SK-N-SH treated with all-trans-retinoic acid at 6 μM for 48 hours (cell line): Measurements from ENCODE around the gene CIITA.

Experiments used
- ATAC-seq: fragments of 200-7000 bp; cut with Tn5 transposase; 3 replicates; pipeline ENCODE4 v1.9.1; 2020; ENCODE audit warnings: mild to moderate bottlenecking, moderate library complexity
- ARNTL ChIP-seq: fragments of 450-650 bp; formaldehyde crosslinking; IDR thresholded peaks from 2 replicates; pipeline ENCODE4 v1.5.0; 2020; ENCODE audit warnings: low read depth, mild to moderate bottlenecking, moderate library complexity, borderline replicate concordance
- BACH2 ChIP-seq: fragments of 250-450 bp; sonication (Bioruptor Pico); IDR thresholded peaks from 2 replicates; pipeline ENCODE4 v1.9.0; 2021; ENCODE audit warnings: mild to moderate bottlenecking, borderline replicate concordance
- CSDC2 ChIP-seq: fragments of 250-450 bp; sonication (Bioruptor Pico); IDR thresholded peaks from 2 replicates; pipeline ENCODE4 v1.5.0; 2020; ENCODE audit warnings: mild to moderate bottlenecking, moderate library complexity
- ESRRG ChIP-seq: fragments of 250-450 bp; sonication (Bioruptor Pico); IDR thresholded peaks from 2 replicates; pipeline ENCODE4 v1.6.1; 2021; ENCODE audit warnings: mild to moderate bottlenecking
- GLIS3 ChIP-seq: fragments of 250-450 bp; sonication (Bioruptor Pico); IDR thresholded peaks from 2 replicates; pipeline ENCODE4 v1.5.0; 2020; ENCODE audit warnings: mild to moderate bottlenecking, moderate library complexity
- ISL1 ChIP-seq: fragments of 250-450 bp; sonication (Bioruptor Pico); IDR thresholded peaks from 2 replicates; pipeline ENCODE4 v2.1.2; 2022; ENCODE audit warnings: mild to moderate bottlenecking, moderate library complexity
- OSR1 ChIP-seq: fragments of 250-450 bp; sonication (Bioruptor Pico); IDR thresholded peaks from 2 replicates; pipeline ENCODE4 v1.8.0; 2022; ENCODE audit warnings: moderate library complexity, mild to moderate bottlenecking, inconsistent platforms
- PPARA ChIP-seq: fragments of 250-450 bp; sonication (Bioruptor Pico); IDR thresholded peaks from 2 replicates; pipeline ENCODE4 v1.5.0; 2020; ENCODE audit warnings: mild to moderate bottlenecking, borderline replicate concordance
- RARB ChIP-seq: fragments of 250-450 bp; sonication (Bioruptor Pico); IDR thresholded peaks from 2 replicates; pipeline ENCODE4 v1.8.0; 2021; ENCODE audit warnings: mild to moderate bottlenecking, moderate library complexity
- SNAI2 ChIP-seq: fragments of 250-450 bp; sonication (Bioruptor Pico); IDR thresholded peaks from 2 replicates; pipeline ENCODE4 v1.5.0; 2020; ENCODE audit warnings: mild to moderate bottlenecking, moderate library complexity
- TCF4 ChIP-seq: fragments of 250-450 bp; sonication (Bioruptor Pico); IDR thresholded peaks from 2 replicates; pipeline ENCODE4 v1.8.0; 2021; ENCODE audit warnings: mild to moderate bottlenecking, moderate library complexity, borderline replicate concordance
- TOX ChIP-seq: fragments of 250-450 bp; sonication (Bioruptor Pico); IDR thresholded peaks from 2 replicates; pipeline ENCODE4 v1.8.0; 2021; ENCODE audit warnings: mild to moderate bottlenecking, moderate library complexity, borderline replicate concordance
- ZC3H10 ChIP-seq: fragments of 250-450 bp; sonication (Bioruptor Pico); IDR thresholded peaks from 2 replicates; pipeline ENCODE4 v1.5.1; 2021; ENCODE audit warnings: mild to moderate bottlenecking, moderate library complexity
- ZFP3 ChIP-seq: fragments of 250-450 bp; sonication (Bioruptor Pico); IDR thresholded peaks from 2 replicates; pipeline ENCODE4 v1.5.0; 2020; ENCODE audit warnings: mild to moderate bottlenecking, moderate library complexity
- ZFP30 ChIP-seq: fragments of 450-650 bp; formaldehyde crosslinking; IDR thresholded peaks from 2 replicates; pipeline ENCODE4 v1.5.0; 2022; ENCODE audit warnings: mild to moderate bottlenecking, moderate library complexity
- ZNF565 ChIP-seq: fragments of 450-650 bp; formaldehyde crosslinking; conservative IDR thresholded peaks from 2 replicates; pipeline ENCODE4 v1.5.0; 2020; ENCODE audit warnings: low read depth, mild to moderate bottlenecking, moderate library complexity
- ZNF70 ChIP-seq: fragments of 450-650 bp; formaldehyde crosslinking; IDR thresholded peaks from 2 replicates; pipeline ENCODE4 v1.5.0; 2020; ENCODE audit warnings: mild to moderate bottlenecking, moderate library complexity
- ZNF8 ChIP-seq: fragments of 450-650 bp; formaldehyde crosslinking; IDR thresholded peaks from 2 replicates; pipeline ENCODE4 v1.5.0; 2020; ENCODE audit warnings: mild to moderate bottlenecking, moderate library complexity
- TF ChIP-seq, protein P1 (sequence below): fragments of 250-450 bp; sonication (Bioruptor Pico); IDR thresholded peaks from 2 replicates; pipeline ENCODE4 v1.8.0; 2020; ENCODE audit warnings: mild to moderate bottlenecking, moderate library complexity, borderline replicate concordance
- TF ChIP-seq, protein P2 (sequence below): fragments of 250-450 bp; sonication (Bioruptor Pico); IDR thresholded peaks from 2 replicates; pipeline ENCODE4 v1.5.1; 2020; ENCODE audit warnings: low read depth, mild to moderate bottlenecking, moderate library complexity
- TF ChIP-seq, protein P3 (sequence below): fragments of 250-450 bp; sonication (Bioruptor Pico); IDR thresholded peaks from 2 replicates; pipeline ENCODE4 v1.5.0; 2020; ENCODE audit warnings: mild to moderate bottlenecking, moderate library complexity
- TF ChIP-seq, protein P4 (sequence below): fragments of 250-450 bp; sonication (Bioruptor Pico); IDR thresholded peaks from 2 replicates; pipeline ENCODE4 v1.8.0; 2021; ENCODE audit warnings: low read depth, mild to moderate bottlenecking, moderate library complexity, borderline replicate concordance

Gene CIITA

DNA sequence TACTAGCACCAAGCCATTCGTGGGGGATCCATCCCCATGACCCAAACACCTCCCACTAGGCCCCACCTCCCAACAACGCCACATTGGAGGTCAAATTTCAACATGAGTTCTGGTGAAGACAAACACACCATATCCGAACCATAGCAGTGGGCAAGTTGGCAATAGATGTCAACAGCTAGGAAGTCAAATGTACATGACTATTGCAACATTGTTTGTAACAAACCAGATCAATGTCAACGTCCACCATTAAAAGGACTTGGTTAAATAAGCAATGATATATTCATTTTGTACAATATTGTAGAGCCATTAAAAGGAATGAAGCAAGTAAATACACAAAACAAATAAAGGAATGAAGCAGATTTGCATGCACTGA, 26.5 kb upstream of the CIITA start:
- TF ChIP-seq ARNTL (CRISPR knock-in tag) (no peak), ZFP30 (CRISPR knock-in tag) (no peak), ZC3H10 (no peak), ESRRG (CRISPR knock-in tag) (no peak), ZNF8 (CRISPR knock-in tag) (no peak), ZNF70 (CRISPR knock-in tag) (no peak), OSR1 (CRISPR knock-in tag) (no peak), CSDC2 (CRISPR knock-in tag) (no peak), BACH2 (no peak), SNAI2 (no peak), ZFP3 (CRISPR knock-in tag) (no peak), TCF4 (CRISPR knock-in tag) (no peak), PPARA (no peak), GLIS3 (CRISPR knock-in tag) (no peak)
- TF ChIP-seq, protein P1, sequence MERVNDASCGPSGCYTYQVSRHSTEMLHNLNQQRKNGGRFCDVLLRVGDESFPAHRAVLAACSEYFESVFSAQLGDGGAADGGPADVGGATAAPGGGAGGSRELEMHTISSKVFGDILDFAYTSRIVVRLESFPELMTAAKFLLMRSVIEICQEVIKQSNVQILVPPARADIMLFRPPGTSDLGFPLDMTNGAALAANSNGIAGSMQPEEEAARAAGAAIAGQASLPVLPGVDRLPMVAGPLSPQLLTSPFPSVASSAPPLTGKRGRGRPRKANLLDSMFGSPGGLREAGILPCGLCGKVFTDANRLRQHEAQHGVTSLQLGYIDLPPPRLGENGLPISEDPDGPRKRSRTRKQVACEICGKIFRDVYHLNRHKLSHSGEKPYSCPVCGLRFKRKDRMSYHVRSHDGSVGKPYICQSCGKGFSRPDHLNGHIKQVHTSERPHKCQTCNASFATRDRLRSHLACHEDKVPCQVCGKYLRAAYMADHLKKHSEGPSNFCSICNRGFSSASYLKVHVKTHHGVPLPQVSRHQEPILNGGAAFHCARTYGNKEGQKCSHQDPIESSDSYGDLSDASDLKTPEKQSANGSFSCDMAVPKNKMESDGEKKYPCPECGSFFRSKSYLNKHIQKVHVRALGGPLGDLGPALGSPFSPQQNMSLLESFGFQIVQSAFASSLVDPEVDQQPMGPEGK (CRISPR knock-in tag), result no peak
- TF ChIP-seq, protein P2, sequence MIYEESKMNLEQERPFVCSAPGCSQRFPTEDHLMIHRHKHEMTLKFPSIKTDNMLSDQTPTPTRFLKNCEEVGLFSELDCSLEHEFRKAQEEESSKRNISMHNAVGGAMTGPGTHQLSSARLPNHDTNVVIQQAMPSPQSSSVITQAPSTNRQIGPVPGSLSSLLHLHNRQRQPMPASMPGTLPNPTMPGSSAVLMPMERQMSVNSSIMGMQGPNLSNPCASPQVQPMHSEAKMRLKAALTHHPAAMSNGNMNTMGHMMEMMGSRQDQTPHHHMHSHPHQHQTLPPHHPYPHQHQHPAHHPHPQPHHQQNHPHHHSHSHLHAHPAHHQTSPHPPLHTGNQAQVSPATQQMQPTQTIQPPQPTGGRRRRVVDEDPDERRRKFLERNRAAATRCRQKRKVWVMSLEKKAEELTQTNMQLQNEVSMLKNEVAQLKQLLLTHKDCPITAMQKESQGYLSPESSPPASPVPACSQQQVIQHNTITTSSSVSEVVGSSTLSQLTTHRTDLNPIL (CRISPR knock-in tag), result no peak
- ATAC-seq, result no peak

DNA sequence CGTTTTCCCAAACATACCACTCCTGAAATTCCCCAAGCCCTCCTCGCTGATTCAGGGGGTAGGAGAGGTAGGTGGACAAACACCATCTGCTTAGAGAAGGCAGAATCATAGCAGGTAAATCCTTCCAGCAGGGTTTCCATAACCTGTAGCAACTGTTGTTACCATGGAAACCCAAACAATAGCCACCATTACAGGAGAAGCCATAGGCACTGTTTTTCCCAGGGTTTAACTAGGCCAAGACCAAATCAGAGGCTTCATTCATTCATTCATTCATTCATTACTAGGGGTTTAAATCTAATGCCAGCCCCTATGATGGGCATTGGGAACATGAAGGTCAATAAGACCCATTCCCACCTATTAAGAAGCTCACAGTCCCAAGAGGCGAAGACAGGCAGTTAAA, 25.5 kb upstream of the CIITA start:
- no peak for TF ChIP-seq ARNTL (CRISPR knock-in tag)
- TF ChIP-seq OSR1 (CRISPR knock-in tag), result no peak
- no peak for TF ChIP-seq TOX (CRISPR knock-in tag)
- no peak for ATAC-seq

DNA sequence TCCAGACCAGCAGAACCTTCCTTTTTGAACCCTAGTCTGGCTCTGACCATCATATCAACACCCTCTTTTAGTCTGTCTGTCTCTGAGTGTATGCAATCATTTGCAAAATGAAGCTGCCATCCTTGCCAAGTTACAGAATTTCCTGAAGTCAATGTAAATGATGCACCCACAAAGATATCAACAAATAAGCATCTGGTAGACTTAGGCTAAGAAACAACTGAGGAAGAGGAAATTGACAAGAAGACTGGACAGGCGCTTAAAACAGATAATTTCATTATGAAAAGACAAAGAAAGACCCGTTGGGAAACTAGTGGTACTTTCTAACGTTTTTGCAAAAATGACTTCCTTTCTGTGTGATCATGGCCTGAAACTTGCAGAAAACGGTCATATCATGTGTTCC, 24.7 kb upstream of the CIITA start:
- ATAC-seq, result no peak
- TF ChIP-seq PPARA (no peak), ZFP3 (CRISPR knock-in tag) (no peak), RARB (no peak), ZNF8 (CRISPR knock-in tag) (no peak), ZNF565 (CRISPR knock-in tag) (no peak), GLIS3 (CRISPR knock-in tag) (no peak), ESRRG (CRISPR knock-in tag) (no peak), ZFP30 (CRISPR knock-in tag) (no peak), TOX (CRISPR knock-in tag) (no peak)
- TF ChIP-seq, protein P2 (CRISPR knock-in tag), result no peak

DNA sequence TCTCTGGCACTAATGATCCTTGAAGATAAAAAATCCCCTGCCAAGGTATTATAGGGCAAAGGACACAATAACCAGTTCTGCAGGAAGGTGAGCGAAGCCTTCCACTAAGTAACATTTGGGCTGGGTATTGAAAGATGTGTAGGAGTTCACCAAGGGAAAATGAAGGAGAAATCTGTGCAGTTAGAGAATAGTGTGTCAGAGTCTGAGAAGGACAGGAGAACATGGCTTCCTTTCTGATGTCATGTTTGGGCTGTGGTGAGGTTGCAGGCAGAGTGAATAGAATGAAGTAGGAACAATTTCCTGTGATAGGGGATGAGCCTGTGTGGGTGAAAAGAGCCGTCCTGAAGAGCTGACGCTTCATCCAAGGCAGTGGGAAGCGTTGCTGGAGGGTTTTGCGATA, 24.1 kb upstream of the CIITA start:
- ATAC-seq, result no peak
- TF ChIP-seq, protein P3, sequence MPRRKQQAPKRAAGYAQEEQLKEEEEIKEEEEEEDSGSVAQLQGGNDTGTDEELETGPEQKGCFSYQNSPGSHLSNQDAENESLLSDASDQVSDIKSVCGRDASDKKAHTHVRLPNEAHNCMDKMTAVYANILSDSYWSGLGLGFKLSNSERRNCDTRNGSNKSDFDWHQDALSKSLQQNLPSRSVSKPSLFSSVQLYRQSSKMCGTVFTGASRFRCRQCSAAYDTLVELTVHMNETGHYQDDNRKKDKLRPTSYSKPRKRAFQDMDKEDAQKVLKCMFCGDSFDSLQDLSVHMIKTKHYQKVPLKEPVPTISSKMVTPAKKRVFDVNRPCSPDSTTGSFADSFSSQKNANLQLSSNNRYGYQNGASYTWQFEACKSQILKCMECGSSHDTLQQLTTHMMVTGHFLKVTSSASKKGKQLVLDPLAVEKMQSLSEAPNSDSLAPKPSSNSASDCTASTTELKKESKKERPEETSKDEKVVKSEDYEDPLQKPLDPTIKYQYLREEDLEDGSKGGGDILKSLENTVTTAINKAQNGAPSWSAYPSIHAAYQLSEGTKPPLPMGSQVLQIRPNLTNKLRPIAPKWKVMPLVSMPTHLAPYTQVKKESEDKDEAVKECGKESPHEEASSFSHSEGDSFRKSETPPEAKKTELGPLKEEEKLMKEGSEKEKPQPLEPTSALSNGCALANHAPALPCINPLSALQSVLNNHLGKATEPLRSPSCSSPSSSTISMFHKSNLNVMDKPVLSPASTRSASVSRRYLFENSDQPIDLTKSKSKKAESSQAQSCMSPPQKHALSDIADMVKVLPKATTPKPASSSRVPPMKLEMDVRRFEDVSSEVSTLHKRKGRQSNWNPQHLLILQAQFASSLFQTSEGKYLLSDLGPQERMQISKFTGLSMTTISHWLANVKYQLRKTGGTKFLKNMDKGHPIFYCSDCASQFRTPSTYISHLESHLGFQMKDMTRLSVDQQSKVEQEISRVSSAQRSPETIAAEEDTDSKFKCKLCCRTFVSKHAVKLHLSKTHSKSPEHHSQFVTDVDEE (CRISPR knock-in tag), result no peak
- TF ChIP-seq ZFP3 (CRISPR knock-in tag), result peak; percentile 76
- TF ChIP-seq PPARA, result no peak
- TF ChIP-seq, all 23 proteins: peak for 1

DNA sequence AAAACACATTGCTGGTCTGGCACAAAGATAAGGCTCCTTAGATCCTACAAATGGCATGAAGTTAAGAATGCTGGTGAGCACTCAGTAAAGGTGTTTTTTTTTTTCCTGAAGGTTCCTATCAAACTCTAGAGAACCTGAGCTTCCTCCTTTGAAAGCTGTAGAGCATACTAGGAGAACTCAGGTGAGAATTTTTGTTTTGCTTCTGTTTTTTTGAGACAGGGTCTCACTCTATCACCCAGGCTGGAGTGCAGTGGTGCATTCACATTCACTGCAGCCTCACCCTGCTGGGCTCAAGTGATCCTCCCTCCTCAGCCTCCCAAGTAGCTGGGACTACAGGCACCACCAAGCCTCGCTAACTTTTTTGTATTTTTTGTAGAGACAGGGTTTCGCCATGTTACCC, 21.0 kb upstream of the CIITA start:
- no peak for ATAC-seq
- TF ChIP-seq ISL1 (CRISPR knock-in tag) (no peak), SNAI2 (no peak), RARB (no peak), ZFP3 (CRISPR knock-in tag) (no peak), CSDC2 (CRISPR knock-in tag) (no peak), ESRRG (CRISPR knock-in tag) (no peak)
- TF ChIP-seq, protein P3 (CRISPR knock-in tag), result no peak
- TF ChIP-seq, protein P2 (CRISPR knock-in tag), result no peak
- TF ChIP-seq, protein P4, sequence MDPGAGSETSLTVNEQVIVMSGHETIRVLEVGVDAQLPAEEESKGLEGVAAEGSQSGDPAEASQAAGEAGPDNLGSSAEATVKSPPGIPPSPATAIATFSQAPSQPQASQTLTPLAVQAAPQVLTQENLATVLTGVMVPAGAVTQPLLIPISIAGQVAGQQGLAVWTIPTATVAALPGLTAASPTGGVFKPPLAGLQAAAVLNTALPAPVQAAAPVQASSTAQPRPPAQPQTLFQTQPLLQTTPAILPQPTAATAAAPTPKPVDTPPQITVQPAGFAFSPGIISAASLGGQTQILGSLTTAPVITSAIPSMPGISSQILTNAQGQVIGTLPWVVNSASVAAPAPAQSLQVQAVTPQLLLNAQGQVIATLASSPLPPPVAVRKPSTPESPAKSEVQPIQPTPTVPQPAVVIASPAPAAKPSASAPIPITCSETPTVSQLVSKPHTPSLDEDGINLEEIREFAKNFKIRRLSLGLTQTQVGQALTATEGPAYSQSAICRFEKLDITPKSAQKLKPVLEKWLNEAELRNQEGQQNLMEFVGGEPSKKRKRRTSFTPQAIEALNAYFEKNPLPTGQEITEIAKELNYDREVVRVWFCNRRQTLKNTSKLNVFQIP (CRISPR knock-in tag), result no peak
